ENCODE measurements around the gene RPS10.

Gene RPS10

GRCh38 chr6:34469499-34469898 lies 43.6 kb upstream of the RPS10 start:
- no peak for DNase-seq
- H3K4me3 ChIP-seq (ENCODE audit: low read depth, low read length), result no peak overlapping the region
- H3K36me3 ChIP-seq, result no peaks in the 10 kb centered on the region
- no peaks in the 10 kb centered on the region for H3K9me3 ChIP-seq (ENCODE audit: severe bottlenecking)
- H3K27ac ChIP-seq, result no peak overlapping the region
- no peak for TF ChIP-seq CTCF (IDR thresholded peaks at IDR 0.05; ENCODE audit: low read depth, low read length)
- no peaks in the 10 kb centered on the region for H3K27me3 ChIP-seq (ENCODE audit: insufficient read depth, low read depth, severe bottlenecking)

GRCh38 chr6:34468378-34468892 lies 42.6 kb upstream of the RPS10 start:
- no peak overlapping the region for H3K27ac ChIP-seq
- no peaks in the 10 kb centered on the region for H3K9me3 ChIP-seq (ENCODE audit: severe bottlenecking)
- TF ChIP-seq CTCF (IDR thresholded peaks at IDR 0.05; ENCODE audit: low read depth, low read length), result no peak
- no peaks in the 10 kb centered on the region for H3K27me3 ChIP-seq (ENCODE audit: insufficient read depth, low read depth, severe bottlenecking)
- no peaks in the 10 kb centered on the region for H3K36me3 ChIP-seq
- no peak for DNase-seq
- no peak overlapping the region for H3K4me3 ChIP-seq (ENCODE audit: low read depth, low read length)

GRCh38 chr6:34466242-34467185 lies 40.6 kb upstream of the RPS10 start:
- DNase-seq, result no peak
- H3K27me3 ChIP-seq (ENCODE audit: insufficient read depth, low read depth, severe bottlenecking), result no peaks in the 10 kb centered on the region
- H3K4me3 ChIP-seq (ENCODE audit: low read depth, low read length), result peak overlapping the region; percentile 45
- no peak for TF ChIP-seq CTCF (IDR thresholded peaks at IDR 0.05; ENCODE audit: low read depth, low read length)
- H3K27ac ChIP-seq, result peak overlapping the region; percentile 66
- H3K9me3 ChIP-seq (ENCODE audit: severe bottlenecking), result no peaks in the 10 kb centered on the region
- H3K36me3 ChIP-seq, result no peaks in the 10 kb centered on the region

DNA sequence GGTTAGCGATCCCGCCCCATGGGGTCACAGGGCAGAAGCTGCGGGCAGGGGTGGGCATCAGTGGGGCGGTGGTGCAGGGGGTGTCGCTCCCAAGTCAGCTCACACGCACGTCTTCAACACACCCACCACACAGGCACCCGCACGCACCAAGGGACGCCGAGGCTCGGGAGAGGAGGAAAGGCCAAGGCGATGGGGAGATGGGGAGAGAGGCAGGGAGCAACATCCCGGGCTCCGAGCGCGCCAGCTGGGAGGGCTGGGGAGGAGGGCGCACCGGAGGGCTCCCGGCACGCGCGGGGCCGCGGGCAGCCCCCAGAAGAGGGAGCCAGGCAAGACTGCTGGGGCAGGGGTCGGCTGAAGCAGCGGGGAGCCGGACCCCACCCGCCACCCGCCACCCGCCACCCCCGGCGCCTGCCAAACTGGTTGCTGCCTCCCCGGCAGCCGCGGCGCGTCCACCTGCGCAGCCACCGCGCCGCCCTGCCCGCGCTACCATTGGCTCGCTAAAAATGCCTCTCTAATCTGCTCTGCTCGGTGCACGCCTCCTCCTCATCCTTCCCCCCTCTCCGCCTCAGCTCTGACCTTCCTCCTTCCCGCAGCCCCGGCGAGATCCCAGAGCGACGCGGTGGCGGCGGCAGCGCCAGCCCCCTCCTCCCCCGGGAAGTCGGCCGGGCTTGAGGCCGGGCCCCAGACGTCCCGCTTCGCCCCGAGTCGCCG lies 39.8 kb upstream of the RPS10 start, which contains the start of gene PACSIN1:
Gene PACSIN1, plus strand, starts transcription at position 546 of the 711 bp plus-strand sequence. CDS start 60,230 bp downstream, outside the sequence.
- Histone ChIP-seq H3K27ac (peak within 1 kb of the TSS; percentile 66), H3K9me3 (ENCODE audit: severe bottlenecking) (no peaks in the 10 kb centered on the region), H3K36me3 (no peaks in the 10 kb centered on the region), H3K4me3 (ENCODE audit: low read depth, low read length) (peak within 1 kb of the TSS; percentile 45), H3K27me3 (ENCODE audit: insufficient read depth, low read depth, severe bottlenecking) (no peaks in the 10 kb centered on the region)
- TF ChIP-seq CTCF (IDR thresholded peaks at IDR 0.05; ENCODE audit: low read depth, low read length), result no peak
- DNase-seq, result peak; percentile 92

GRCh38 chr6:34463849-34464248 lies 38.0 kb upstream of the RPS10 start:
- Histone ChIP-seq H3K9me3 (ENCODE audit: severe bottlenecking) (no peaks in the 10 kb centered on the region), H3K27me3 (ENCODE audit: insufficient read depth, low read depth, severe bottlenecking) (no peaks in the 10 kb centered on the region), H3K27ac (no peak overlapping the region), H3K4me3 (ENCODE audit: low read depth, low read length) (no peak overlapping the region), H3K36me3 (no peaks in the 10 kb centered on the region)
- DNase-seq, result no peak
- TF ChIP-seq CTCF (IDR thresholded peaks at IDR 0.05; ENCODE audit: low read depth, low read length), result no peak

All from WERI-Rb-1 (cell line).